CD14-positive monocyte (primary cell): Measurements from ENCODE around the gene CDH13. TPM values are rescaled to one million over a fixed set of nuclear protein-coding genes. Genes with fewer than 3 reads are reported as not detected.

Experiments
- DNase-seq, 3 donors: peaks; one replicate each; pipeline ENCODE4 v3.0.0-alpha.2; 2011 to 2022
- H2AFZ ChIP-seq: 2 replicates; pipeline ENCODE4 v1.6.0; 2012; ENCODE audit warnings: mild to moderate bottlenecking, low read depth, low read length, inconsistent platforms; ENCODE audit not compliant: insufficient read depth, poor library complexity, severe bottlenecking
- H3K27ac ChIP-seq, 2 donors: 1 replicate in 1 of 2; 2 replicates in 1 of 2; pipeline ENCODE4 v1.5.1; 2012 to 2013; ENCODE audit warnings: low read length in 2 of 2, control low read depth in 1 of 2, inconsistent platforms in 1 of 2, low read depth in 1 of 2, mild to moderate bottlenecking in 1 of 2
- H3K27me3 ChIP-seq, 2 donors: one replicate each; pipeline versions ENCODE4 v1.6.0 to v1.6.1; 2011 to 2013; ENCODE audit warnings: low read length in 2 of 2; ENCODE audit not compliant: control insufficient read depth in 2 of 2, insufficient read depth in 2 of 2
- H3K36me3 ChIP-seq, 2 donors: replicated peaks in 1 of 2; 1 replicate in 1 of 2; 2 replicates in 1 of 2; pipeline versions ENCODE4 v1.5.1 to v1.6.1; 2012 to 2013; ENCODE audit warnings: low read length in 2 of 2, control low read depth in 1 of 2, inconsistent platforms in 1 of 2, mild to moderate bottlenecking in 1 of 2; ENCODE audit not compliant: insufficient read depth in 2 of 2, control insufficient read depth in 1 of 2
- H3K4me1 ChIP-seq, 2 donors: 1 replicate in 1 of 2; 2 replicates in 1 of 2; pipeline versions ENCODE4 v1.5.1 to v1.6.1; 2012 to 2013; ENCODE audit warnings: low read length in 2 of 2, control low read depth in 1 of 2, inconsistent platforms in 1 of 2, mild to moderate bottlenecking in 1 of 2, moderate library complexity in 1 of 2; ENCODE audit not compliant: insufficient read depth in 2 of 2, control insufficient read depth in 1 of 2
- H3K4me2 ChIP-seq: replicated peaks from 2 replicates; pipeline ENCODE3; 2012; ENCODE audit warnings: low read length, moderate library complexity, mild to moderate bottlenecking; ENCODE audit not compliant: poor library complexity, severe bottlenecking; ENCODE audit errors: extremely low read depth
- H3K4me3 ChIP-seq, 3 experiments: fragments of 200-600 bp in 1 of 3; sonication (generic) in 1 of 3; replicated peaks in 1 of 3; 1 replicate in 2 of 3; 2 replicates in 1 of 3; pipeline ENCODE4 v1.5.1; 2011 to 2013; ENCODE audit warnings: low read length in 3 of 3, mild to moderate bottlenecking in 3 of 3, control low read depth in 2 of 3, low read depth in 2 of 3, inconsistent platforms in 1 of 3, moderate library complexity in 1 of 3
- H3K79me2 ChIP-seq: 2 replicates; pipeline ENCODE4 v1.6.0; 2012; ENCODE audit warnings: mild to moderate bottlenecking, control low read depth, inconsistent platforms, low read length, moderate library complexity; ENCODE audit not compliant: insufficient read depth
- H3K9ac ChIP-seq: 2 replicates; pipeline ENCODE4 v1.6.0; 2017; ENCODE audit warnings: low read length, mild to moderate bottlenecking; ENCODE audit not compliant: insufficient read depth, poor library complexity, severe bottlenecking
- H3K9me3 ChIP-seq, 2 donors: replicated peaks in 1 of 2; 1 replicate in 1 of 2; 2 replicates in 1 of 2; pipeline versions ENCODE4 v1.5.1 to v1.6.1; 2012 to 2013; ENCODE audit warnings: low read length in 2 of 2, control low read depth in 1 of 2; ENCODE audit not compliant: control insufficient read depth in 1 of 2, insufficient read depth in 1 of 2
- H4K20me1 ChIP-seq: 2 replicates; pipeline ENCODE4 v1.6.0; 2012; ENCODE audit warnings: mild to moderate bottlenecking, low read length, control low read depth, moderate library complexity; ENCODE audit not compliant: insufficient read depth
- H3K27ac Mint-ChIP-seq, 7 donors: one replicate each; pipeline ENCODE4 v1.8.0; 2020; ENCODE audit warnings: mild to moderate bottlenecking in 7 of 7, mixed read lengths in 7 of 7, moderate library complexity in 6 of 7, inconsistent platforms in 2 of 7
- H3K27me3 Mint-ChIP-seq, 3 donors: one replicate each; pipeline ENCODE4 v1.8.0; 2021 to 2022; ENCODE audit warnings: low read depth in 3 of 3, mild to moderate bottlenecking in 3 of 3, mixed read lengths in 3 of 3, moderate library complexity in 3 of 3, inconsistent platforms in 1 of 3
- H3K36me3 Mint-ChIP-seq, 2 donors: one replicate each; pipeline ENCODE4 v1.8.0; 2020; ENCODE audit warnings: mixed read lengths in 2 of 2, inconsistent platforms in 1 of 2, mild to moderate bottlenecking in 1 of 2
- H3K4me1 Mint-ChIP-seq: one replicate; pipeline ENCODE4 v1.8.0; 2020; ENCODE audit warnings: mild to moderate bottlenecking, mixed read lengths
- H3K4me3 Mint-ChIP-seq, 2 donors: one replicate each; pipeline ENCODE4 v1.8.0; 2020; ENCODE audit warnings: mild to moderate bottlenecking in 2 of 2, mixed read lengths in 2 of 2, moderate library complexity in 1 of 2
- H3K9me3 Mint-ChIP-seq, 7 donors: one replicate each; pipeline ENCODE4 v1.8.0; 2020 to 2022; ENCODE audit warnings: mixed read lengths in 7 of 7, mild to moderate bottlenecking in 6 of 7, moderate library complexity in 6 of 7, inconsistent platforms in 2 of 7
- CTCF ChIP-seq: fragments of 200-600 bp; IDR thresholded peaks from one replicate; pipeline ENCODE4 v1.8.0; 2022; ENCODE audit warnings: antibody characterized with exemption, mild to moderate bottlenecking
- WGBS: methylation state at CpG from one replicate; pipeline ENCODE4 v1.1.5; 2013; ENCODE audit warnings: missing lambda C conversion rate; ENCODE audit not compliant: insufficient coverage; 5-methylcytosine and 5-hydroxymethylcytosine counted together
- intact Hi-C, 2 donors: fragments of 100-400 bp; cut with micrococcal nuclease; formaldehyde crosslinking; loops; one replicate each; pipeline versions ENCODE4 v1.15.0 to v1.15.1; 2023
- polyA plus RNA-seq, 3 donors: library from polyadenylated mRNA; depleted of rRNA in 1 of 3; unstranded in 2 of 3; stranded (reverse) in 1 of 3; fragments of 300-500 nt in 2 of 3; fragments of >200 nt in 1 of 3; fragmentation: Illumina TruSeq in 2 of 3; gene quantifications; 1 replicate in 2 of 3; 2 replicates in 1 of 3; pipeline ENCODE4 v1.2.3, GENCODE V29; 2012 to 2021

The CDH13 gene
- polyA plus RNA-seq, 3 donors: 0.13 to 0.19 TPM; not detected in 1

GRCh38 chr16:83418565-83418964 lies 791.8 kb downstream of the CDH13 start:
- Histone ChIP-seq H2AFZ (no peak overlapping the region), H3K27me3 (no peaks in the 10 kb centered on the region), H3K79me2 (no peaks in the 10 kb centered on the region), H4K20me1 (no peaks in the 10 kb centered on the region), H3K4me2 (no peak overlapping the region), H3K9ac (no peak overlapping the region), H3K4me1 (no peaks in the 10 kb centered on the region), H3K9me3 (no peaks in the 10 kb centered on the region), H3K4me3 (no peak overlapping the region), H3K36me3 (no peaks in the 10 kb centered on the region), H3K27ac (no peak overlapping the region)
- H3K4me1 Mint-ChIP-seq: no peaks in the 10 kb centered on the region
- DNase-seq: no peak
- H3K9me3 Mint-ChIP-seq: peaks cover 0 to 1% (median 0%) of the 10 kb centered on the region in 7 donors
- H3K27me3 Mint-ChIP-seq: peaks cover 1 to 6% (median 2%) of the 10 kb centered on the region in 3 donors
- intact Hi-C loops: no loop called here
- no peaks in the 10 kb centered on the region for H3K36me3 Mint-ChIP-seq
- no peak overlapping the region for H3K27ac Mint-ChIP-seq
- no peak overlapping the region for H3K4me3 Mint-ChIP-seq
- WGBS: 80% methylated on average over 1 of the region's 1 CpG
- no peak for TF ChIP-seq CTCF

- H3K9me3 Mint-ChIP-seq: no peaks in the 10 kb centered on the region
- Histone ChIP-seq H2AFZ (no peak overlapping the region), H3K4me3 (no peak overlapping the region), H3K9ac (no peak overlapping the region), H3K79me2 (no peaks in the 10 kb centered on the region), H3K9me3 (no peaks in the 10 kb centered on the region), H3K36me3 (no peaks in the 10 kb centered on the region), H4K20me1 (no peaks in the 10 kb centered on the region), H3K27ac (no peak overlapping the region), H3K27me3 (no peaks in the 10 kb centered on the region), H3K4me1 (no peaks in the 10 kb centered on the region), H3K4me2 (no peak overlapping the region)
- no peak overlapping the region for H3K27ac Mint-ChIP-seq
- intact Hi-C loops: no loop called here
- no peak for DNase-seq
- no peak overlapping the region for H3K4me3 Mint-ChIP-seq
- H3K4me1 Mint-ChIP-seq: no peaks in the 10 kb centered on the region
- no peak for TF ChIP-seq CTCF
- H3K36me3 Mint-ChIP-seq: no peaks in the 10 kb centered on the region
- 88% methylated on average over 4 of the region's 9 CpGs for WGBS
- H3K27me3 Mint-ChIP-seq: peaks cover 2 to 6% (median 3%) of the 10 kb centered on the region in 3 donors
Observed at GRCh38 chr16:83420206-83420760, 793.5 kb downstream of the CDH13 start.
